Neural cell (in vitro differentiated cells): Measurements from ENCODE around the gene ZNF804A.

Experiments used
- CTCF ChIP-seq: fragments of 450-650 bp; IDR thresholded peaks from 2 replicates; pipeline ENCODE4 v1.5.1; 2014; ENCODE audit warnings: antibody characterized with exemption, mild to moderate bottlenecking, moderate library complexity; ENCODE audit not compliant: poor library complexity, severe bottlenecking
- EP300 ChIP-seq: fragments of 450-650 bp; conservative IDR thresholded peaks from 2 replicates; pipeline ENCODE4 v1.6.1; 2014; ENCODE audit warnings: antibody characterized with exemption, mild to moderate bottlenecking, moderate library complexity; ENCODE audit not compliant: poor library complexity, severe bottlenecking
- EZH2 ChIP-seq: fragments of 200-600, 300-800 bp; shearing (Covaris generic), sonication (generic); IDR thresholded peaks from 2 replicates; pipeline ENCODE4 v1.6.1; 2014; ENCODE audit warnings: antibody characterized with exemption, low read length, borderline replicate concordance, mild to moderate bottlenecking; ENCODE audit not compliant: insufficient read depth, poor library complexity, severe bottlenecking
- MXI1 ChIP-seq: fragments of 450-650 bp; conservative IDR thresholded peaks from 2 replicates; pipeline ENCODE4 v1.6.1; 2014; ENCODE audit warnings: antibody characterized with exemption, mild to moderate bottlenecking; ENCODE audit not compliant: poor library complexity, severe bottlenecking
- RAD21 ChIP-seq: fragments of 450-650 bp; conservative IDR thresholded peaks from 2 replicates; pipeline ENCODE4 v1.6.1; 2014; ENCODE audit warnings: antibody characterized with exemption, mild to moderate bottlenecking, moderate library complexity
- REST ChIP-seq: IDR thresholded peaks from 2 replicates; pipeline ENCODE4 v1.6.1; 2012; ENCODE audit warnings: borderline replicate concordance
- TAF1 ChIP-seq: IDR thresholded peaks from 2 replicates; pipeline ENCODE4 v1.6.1; 2012; ENCODE audit warnings: low read depth

- TF ChIP-seq EZH2 = no peak
- TF ChIP-seq CTCF = no peak
- no peak for TF ChIP-seq REST
- TF ChIP-seq MXI1 = no peak
- TF ChIP-seq TAF1 = no peak
- no peak for TF ChIP-seq RAD21
- TF ChIP-seq EP300 = no peak
Measured at GRCh38 chr2:184577056-184577455, 21.3 kb upstream of the ZNF804A start.
